OCI-M1 (cell line): ENCODE results near the gene PNPLA1.
A peak's percentile ranks its signal among the peaks of the same experiment; 100 is the strongest.

Experiments
- DNase-seq: peaks from one replicate; lab custom pipeline; 2025; lab: John Stamatoyannopoulos, UW

The PNPLA1 gene

DNA sequence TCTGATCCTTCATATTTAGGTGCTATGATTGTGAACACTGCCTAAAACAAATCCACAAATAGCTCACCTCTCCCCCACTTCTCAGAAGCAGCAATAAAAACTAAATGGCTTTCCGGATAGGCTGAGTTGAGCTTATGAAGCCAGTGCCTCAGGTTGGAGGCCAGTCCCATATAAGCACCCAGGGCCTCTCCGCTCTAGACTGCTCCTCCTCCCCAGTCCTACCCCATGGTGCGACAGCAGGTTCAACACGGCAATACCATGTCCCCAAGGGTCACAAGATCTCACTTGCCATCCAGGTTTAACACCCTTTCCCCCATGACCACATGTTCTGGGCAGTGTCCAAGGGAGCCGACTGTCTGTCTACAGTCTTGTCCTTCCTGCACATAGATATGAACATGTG lies 46.1 kb downstream of the PNPLA1 start:
- DNase-seq: no peak

DNA sequence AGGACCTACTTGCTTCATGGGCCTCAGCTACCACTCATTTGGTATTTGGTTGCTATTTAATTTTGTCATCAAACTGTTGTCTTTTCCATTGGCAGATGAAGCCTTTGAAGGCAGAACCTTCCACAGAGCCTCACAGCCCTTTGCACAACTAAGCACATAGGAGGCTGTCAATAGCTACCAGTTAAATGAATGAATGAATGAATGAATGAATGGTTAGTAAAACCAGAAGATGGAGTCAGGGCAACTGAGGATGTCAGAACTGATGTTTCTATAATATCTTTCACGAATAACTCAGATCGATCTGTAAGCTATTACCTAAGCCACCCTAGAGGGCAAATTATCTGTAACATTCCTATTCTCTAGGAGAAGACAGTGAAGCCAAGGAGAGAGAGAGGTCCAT lies 47.8 kb downstream of the PNPLA1 start:
- DNase-seq: no peak

DNA sequence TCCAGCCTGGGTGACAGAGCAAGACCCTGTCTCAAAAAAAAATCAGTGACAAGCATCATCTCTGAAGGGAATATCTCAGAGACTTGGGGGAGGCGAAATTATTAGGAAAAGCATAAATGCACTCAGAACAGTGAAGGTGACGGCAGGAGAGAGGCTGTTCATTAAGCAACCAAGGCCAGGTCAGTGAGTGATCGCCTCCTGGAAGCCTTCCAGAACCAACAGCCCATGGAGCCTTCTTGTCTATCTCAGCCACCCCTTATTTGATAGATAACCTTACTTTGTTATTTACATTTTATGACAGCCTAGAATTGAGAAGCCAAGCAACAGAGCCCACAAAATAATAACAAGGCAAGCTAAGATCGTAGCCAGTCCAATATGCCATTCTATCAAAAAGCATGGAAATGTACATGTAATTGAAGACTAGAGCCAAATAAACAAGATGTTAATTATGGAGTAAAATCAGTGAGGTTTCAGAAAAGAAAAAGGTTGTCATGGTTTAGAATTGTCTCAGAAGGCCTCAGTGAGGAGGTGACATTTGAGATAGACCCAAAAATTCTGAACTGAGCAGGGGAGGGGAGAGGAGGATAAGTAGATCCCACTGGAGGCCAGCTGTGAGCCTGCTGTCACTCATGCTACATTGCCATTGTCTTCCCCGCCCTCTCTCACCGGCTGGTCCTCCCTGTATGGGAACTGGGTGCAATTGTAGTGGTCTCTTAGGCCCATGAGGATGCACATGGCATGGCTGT lies 49.0 kb downstream of the PNPLA1 start:
- DNase-seq: no peak

GRCh38 chr6:36319436-36319762 lies 49.5 kb downstream of the PNPLA1 start:
- no peak for DNase-seq

DNA sequence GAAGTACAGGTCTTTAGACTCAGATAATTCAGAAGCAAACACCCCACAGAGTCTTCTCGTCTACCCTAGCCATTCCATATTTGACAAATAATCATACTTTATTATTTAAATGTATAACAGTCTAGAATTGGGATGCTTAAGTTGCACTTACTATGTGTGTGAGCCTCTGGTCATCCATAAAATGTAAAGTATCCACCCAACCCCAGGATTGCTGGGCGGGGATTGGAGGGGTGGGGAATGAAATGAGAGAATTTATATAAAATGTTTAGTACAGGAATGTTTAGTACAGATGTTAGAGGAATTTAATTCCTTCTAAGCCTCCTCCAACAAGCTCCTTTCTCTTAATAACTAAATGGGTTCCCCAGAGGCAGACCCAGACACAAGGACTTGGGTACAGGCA lies 50.0 kb downstream of the PNPLA1 start:
- no peak for DNase-seq

DNA sequence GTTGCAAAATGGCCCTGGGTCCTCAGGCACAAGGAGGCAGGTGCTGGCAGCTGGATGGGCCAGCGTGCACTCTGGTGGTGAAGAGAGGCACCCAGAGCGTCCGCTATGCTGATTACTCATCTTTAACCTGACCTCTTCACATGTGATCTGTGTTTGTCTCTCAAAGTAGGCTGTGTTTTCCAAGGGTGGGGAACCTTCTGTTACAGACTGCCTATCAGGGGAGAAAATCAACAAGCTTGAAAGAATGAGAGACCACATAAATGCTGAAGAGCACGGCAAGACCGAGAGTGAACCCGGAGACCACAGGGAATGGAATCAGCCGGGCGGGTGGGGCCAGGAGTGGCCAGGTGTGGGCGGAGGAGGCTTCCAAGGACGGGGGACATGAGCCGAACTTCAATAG lies 50.6 kb downstream of the PNPLA1 start:
- DNase-seq: no peak

DNA sequence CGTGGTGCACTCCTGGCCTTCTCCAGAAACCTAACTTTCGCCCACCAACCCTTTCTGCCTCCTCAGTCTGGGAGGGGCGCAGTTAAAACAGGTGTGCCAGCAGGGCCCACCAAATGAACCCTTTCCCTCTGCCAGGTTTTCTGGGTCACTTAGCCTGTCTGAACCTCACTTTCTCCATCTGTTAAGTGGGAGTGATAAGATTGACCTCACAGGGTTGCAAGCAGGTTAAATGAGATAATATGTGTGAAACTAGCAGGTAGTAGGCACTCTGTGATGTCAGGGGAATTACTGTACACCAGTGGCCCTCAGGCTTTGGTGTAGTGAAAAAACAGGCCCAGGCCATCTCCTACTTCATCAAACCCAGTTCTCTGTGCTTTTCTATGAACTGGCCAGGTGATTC lies 52.7 kb downstream of the PNPLA1 start:
- DNase-seq: no peak

- DNase-seq: peak; percentile 28
Observed at GRCh38 chr6:36323062-36323461, 53.2 kb downstream of the PNPLA1 start.

DNA sequence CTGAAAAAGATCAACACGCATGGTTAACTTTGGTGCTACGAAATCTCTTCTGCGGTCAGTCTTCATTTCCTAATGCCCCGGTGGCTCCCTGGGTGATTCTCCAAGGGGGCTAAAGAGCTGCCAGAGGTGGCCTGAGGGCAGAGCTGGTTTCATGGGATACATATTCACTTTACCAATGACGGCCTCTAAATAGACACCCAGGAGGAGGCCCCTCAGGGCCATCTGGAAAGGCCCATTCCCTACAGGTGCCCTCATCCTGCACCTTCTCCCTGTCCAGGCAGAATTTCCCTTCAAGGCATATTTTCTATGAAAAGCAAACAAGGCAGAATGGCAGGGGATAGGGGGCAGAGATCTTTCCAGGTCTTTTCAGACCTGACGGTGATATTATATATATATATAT lies 54.3 kb downstream of the PNPLA1 start:
- DNase-seq: no peak

DNA sequence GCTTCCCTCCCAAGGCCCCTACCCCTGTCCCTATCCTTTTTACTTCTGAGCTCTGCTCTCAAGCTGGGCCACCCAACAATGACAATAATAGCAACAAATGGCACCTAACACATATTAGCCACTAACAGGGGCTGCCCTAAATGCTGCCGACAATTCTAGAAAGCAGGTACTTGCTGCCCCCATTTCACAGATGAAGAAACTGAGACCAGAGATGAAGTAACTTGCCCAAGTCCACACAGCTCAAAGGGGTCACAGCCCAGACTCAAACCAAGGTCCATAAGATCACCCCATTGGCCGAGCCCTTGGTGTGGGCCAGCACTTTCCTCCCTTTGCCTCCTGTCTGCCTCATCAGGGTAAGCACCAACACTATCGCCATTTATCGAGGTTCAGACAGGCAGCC lies 54.9 kb downstream of the PNPLA1 start:
- no peak for DNase-seq

DNA sequence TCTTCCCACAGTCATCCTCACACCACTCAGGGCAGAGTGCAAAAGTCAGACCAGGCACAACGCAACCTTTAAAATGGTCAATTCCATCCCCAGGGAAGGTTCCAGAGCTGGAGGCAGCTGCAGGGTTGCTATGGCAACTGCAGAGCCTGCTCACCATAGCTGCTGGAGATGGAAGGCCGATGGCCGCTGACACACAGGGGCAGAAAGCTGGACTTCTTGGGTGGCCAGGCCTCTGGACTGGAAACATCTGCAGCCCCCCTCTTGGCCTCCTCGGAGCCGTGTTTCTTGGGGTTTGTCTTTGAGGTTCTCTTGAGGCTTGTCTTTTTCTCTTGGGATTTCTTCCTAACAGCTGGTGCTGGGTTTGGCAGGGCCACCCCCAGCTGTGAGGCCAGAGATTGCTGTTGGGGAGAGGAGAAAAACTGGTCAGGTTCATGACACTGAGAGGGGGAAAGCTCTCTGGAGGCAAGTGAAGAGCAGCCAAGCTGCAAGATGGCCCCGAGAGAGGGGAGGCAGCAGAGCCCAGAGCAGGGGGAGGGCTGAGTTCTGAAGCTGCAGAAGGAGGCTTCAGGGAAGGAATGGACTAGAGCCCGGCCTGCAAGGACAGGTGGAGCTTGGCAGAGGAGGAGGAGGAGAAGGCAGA lies 56.6 kb downstream of the PNPLA1 start:
- no peak for DNase-seq

- DNase-seq: peak; percentile 10
Observed at GRCh38 chr6:36327226-36327918, 57.5 kb downstream of the PNPLA1 start.

DNA sequence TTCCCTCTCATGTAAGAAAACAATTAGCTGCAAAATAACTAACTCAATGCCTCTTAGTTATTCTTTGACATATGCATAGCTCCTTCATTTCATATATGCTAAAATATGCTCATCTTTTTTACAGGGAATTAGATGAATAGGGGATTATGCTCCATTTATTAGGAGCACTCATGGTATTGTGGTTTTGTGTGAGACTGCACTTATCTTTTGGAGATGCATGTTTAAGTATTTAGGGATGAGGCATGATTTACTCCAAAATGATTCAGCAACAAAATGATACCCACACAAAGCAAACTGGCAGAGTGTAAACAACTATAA lies 58.0 kb downstream of the PNPLA1 start:
- no peak for DNase-seq

- no peak for DNase-seq
Observed at GRCh38 chr6:36328600-36328999, 58.7 kb downstream of the PNPLA1 start.

DNA sequence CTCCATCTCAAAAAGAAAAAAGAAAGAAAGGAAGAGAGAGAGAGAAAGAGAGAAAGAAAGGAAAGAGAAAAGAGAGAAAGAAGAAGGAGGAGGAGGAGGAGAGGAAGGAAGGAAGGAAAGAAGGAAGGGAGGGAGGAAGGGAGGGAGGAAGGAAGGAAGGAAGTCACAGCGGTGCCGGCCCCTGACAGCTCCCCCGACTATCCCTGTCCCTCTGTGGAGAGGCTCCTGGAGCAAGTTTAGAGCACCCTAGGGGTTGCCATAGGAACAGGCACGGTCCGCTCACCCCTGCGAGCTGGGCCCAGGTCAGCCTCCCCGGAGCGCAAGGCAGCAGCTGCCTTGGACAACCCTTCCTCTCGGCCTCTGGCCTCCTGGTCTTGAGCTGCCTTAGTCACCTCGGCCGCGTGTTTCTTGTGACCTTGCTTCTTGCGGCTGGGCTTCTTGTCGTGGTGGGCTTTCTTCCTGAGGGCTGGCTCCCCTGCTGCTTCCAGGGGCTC lies 60.0 kb downstream of the PNPLA1 start:
- no peak for DNase-seq

- no peak for DNase-seq
Observed at GRCh38 chr6:36330366-36330765, 60.5 kb downstream of the PNPLA1 start.

DNA sequence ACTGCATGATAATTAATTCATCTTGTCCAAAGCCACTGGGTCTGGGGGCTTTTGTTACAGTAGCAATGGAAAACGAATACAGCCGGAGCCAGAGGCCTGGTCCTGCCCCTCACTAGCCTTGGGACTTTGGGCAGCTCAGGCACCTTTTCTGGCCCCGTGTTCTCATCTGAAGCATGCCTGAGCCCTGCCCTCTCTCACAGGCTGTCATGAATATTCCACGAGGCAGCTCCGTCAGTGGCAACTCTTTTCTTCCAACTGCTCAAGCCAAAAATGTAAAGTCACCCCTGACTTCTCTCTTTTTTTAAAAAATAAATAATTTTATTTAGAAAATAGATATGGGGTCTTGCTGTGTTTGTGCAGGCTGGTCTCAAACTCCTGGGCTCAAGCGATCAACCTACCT lies 61.5 kb downstream of the PNPLA1 start:
- DNase-seq: no peak

- no peak for DNase-seq
Observed at GRCh38 chr6:36333171-36333895, 63.5 kb downstream of the PNPLA1 start.

DNA sequence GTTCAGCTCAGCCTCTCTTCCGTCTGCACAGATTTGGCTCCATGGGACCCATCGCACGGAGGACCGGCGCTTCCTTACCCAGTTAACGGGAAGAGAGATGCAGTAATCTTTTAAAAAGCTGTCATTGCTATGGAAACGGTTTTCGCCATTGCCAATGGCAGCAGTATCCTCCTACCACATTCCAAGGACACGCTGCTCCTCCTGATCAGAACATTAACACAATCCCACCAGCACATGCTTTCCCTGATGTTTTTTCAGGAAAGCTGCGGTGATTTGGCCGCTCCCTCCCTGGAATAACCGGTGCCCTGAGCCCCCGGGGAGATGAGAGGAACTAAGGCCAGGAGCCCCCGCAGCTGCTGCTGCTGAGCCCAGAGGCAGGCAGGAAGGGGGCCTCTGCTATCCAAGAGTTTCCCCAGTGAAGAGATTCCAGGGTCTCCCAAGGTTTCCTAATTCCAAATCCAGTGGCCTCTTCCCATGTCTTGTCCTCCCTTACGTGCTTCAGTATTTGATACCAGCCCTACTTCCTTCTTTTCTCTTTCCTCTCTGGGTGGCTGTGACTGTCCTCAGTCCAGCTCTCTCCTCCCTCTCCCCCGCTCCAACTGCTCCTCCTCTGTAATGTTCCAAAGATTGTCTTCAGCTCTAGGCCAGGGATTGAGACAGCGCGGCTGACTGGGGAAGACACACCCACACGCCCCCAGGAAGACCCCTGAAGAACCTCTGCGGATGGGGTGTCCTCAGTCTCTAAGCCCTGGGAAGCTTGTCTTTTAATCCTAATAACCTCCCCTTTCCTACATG lies 64.3 kb downstream of the PNPLA1 start:
- DNase-seq: peak; percentile 9

GRCh38 chr6:36334832-36335459 lies 65.1 kb downstream of the PNPLA1 start:
- peak; percentile 19 for DNase-seq

DNA sequence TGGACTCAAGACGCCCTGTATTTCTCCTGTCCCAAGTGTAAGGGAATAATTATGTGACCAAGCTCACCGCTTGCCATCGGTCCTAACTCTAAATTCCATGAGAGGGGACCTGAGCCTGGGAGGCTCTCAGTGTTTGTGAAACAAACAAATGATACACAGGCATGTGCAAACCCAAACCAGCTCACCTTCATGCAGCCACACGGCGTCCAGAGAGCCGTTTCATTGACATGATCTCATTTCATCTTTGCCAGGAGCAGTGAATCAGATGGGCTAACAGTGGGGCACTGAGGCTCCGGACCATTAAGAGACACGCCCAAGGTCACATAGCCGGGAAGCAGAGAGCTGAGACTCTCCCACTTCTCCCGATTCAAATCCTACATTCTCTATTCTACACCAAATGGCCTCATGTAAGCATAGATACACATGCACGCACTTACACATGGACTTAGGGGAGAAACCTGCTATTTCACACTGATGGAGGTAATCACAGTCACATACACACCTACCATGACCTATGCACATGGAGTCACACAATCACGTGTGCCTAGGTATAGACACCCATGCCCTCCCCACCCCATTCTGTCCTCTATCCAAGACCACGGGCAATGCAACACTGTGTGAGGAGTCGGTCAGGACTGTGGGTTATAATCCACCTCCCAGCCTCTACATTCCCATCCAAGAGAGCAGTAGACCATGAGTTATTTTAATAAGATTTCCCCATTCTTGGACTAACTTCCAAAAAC lies 65.8 kb downstream of the PNPLA1 start:
- no peak for DNase-seq
